Measurements from ENCODE around the gene SCGB2B2.

Gene SCGB2B2

GRCh38 chr19:34644991-34645461, 31.9 kb downstream of the SCGB2B2 start:
- in situ Hi-C loops (cut with HindIII; ENCODE audit: low pct_ligation_motif_present, low pct_unique_long_range_greater_than_20kb, low sequenced_read_pairs) = no loop called here
- DNase-seq = no peak

GRCh38 chr19:34642241-34642640, 34.7 kb downstream of the SCGB2B2 start:
- no peak for DNase-seq
- in situ Hi-C loops (cut with HindIII; ENCODE audit: low pct_ligation_motif_present, low pct_unique_long_range_greater_than_20kb, low sequenced_read_pairs) = no loop called here

GRCh38 chr19:34639491-34640085, 37.4 kb downstream of the SCGB2B2 start:
- peak; percentile 52 for DNase-seq
- in situ Hi-C loops (cut with HindIII; ENCODE audit: low pct_ligation_motif_present, low pct_unique_long_range_greater_than_20kb, low sequenced_read_pairs) = no loop called here

GRCh38 chr19:34633802-34634201, 43.2 kb downstream of the SCGB2B2 start:
- DNase-seq = no peak
- in situ Hi-C loops (cut with HindIII; ENCODE audit: low pct_ligation_motif_present, low pct_unique_long_range_greater_than_20kb, low sequenced_read_pairs) = no loop called here

Data from ACHN (cell line).